ENCODE results near the gene LRG1.
"Not testable (repeated sequence)": the region's sequence is repeated elsewhere in the genome, so short reads cannot be mapped to it uniquely, and the experiment has no call there.

The LRG1 gene

DNA sequence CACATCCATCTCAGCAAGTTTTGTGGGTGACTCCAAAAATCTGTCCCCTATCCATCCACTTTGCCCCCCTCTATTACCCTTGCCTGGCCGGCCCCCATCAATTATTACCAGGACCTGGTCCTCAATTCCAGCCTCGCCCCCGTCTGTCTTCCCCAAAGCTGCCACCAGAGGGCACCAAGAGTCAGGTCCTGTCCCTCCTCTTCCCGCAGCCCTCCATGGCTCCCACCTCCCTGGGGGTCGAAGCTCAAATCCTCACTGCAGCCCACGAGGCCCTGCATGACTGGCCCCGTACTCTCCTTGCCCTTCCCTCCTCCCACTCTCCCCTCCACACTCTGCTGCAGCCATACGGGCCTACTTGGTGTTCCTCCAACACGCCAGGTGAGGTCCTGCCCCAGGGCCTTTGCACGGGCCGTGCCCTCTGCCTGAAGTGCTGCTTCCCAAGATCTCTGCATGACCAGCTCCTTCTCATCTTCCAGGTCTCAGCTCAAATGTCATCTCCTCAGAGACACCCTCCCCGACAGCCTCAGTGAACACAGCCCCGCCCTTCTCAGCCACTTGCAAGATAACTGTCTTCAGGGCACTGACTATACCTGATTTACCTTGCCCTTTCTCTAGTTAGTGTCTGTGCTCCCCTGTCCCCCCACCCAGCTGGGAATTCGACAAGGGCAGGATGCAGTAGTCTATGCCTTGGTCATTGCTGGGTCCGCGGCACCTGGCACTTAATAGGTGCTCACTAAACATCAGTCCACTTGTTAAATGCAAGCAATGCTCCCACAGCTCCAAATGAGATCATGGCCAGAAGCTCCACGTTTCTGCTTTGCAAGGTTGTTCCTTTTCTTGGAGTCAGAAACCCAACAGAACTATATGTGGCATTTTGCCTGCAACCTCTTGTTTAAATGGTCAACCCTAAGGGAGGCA, 36.4 kb upstream of the LRG1 start:
- no peak overlapping the region for H3K4me3 ChIP-seq (ENCODE audit: low read depth, low read length)

DNA sequence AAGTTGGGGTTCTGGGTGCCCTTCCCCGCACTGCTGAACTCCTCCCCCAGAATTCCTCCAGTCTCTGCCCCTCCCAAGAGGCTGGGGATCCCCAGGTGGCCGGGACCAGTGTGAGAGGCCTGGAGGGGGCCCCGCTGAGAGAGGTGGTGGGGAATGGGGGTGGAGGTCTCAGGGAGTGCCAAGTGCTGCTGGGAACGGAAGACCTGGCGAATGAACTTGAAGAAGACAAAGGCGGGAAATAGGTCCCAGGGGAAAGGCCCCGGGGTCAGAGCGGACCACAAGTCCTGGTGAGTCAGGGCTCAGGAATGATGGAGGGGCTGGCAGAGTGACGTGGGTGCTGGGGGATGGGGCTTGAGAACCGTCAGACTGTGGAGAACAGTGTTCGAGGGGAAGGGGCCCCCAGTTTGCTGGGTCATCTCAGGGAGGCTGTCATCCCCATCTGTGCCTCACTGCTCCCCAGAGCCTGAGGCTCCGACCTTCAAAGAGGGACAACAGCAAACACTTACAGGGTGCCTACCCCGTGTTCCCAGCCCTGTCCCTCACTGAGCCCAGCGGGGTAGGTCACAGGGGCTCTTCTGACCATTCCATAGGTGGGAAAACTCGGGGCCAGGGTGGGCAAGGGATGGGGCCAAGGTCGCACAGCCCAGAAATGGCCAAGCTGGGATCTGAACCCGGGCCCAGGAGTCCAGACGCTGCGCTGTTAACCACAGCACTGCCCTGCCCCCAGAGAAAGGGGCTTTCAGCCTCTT, 35.6 kb upstream of the LRG1 start:
- H3K4me3 ChIP-seq (ENCODE audit: low read depth, low read length), result no peak overlapping the region

DNA sequence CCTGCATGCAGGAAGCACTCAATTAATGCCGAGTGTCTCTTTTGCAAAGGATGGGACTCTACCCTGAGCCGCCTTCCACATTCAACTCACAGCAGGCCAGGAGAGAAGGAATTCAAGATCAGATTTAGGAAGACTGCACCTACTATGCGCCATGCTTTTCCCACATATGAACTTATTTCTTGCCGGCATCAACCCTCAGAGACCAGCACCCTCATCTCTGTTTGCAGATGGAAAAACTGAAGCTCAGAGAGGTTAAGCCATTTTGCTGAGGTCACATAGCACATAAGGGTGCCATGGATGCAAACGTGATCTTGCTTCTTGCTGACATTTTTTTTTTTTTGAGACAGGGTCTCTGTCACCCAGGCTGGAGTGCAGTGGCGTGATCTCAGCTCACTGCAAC, 33.8 kb upstream of the LRG1 start:
- no peak overlapping the region for H3K4me3 ChIP-seq (ENCODE audit: low read depth, low read length)

- no peak overlapping the region for H3K4me3 ChIP-seq (ENCODE audit: low read depth, low read length)
Measured at GRCh38 chr19:4571305-4571917, 31.6 kb upstream of the LRG1 start.

GRCh38 chr19:4570916-4571304, 31.1 kb upstream of the LRG1 start:
- H3K4me3 ChIP-seq (ENCODE audit: low read depth, low read length), result no peak overlapping the region

- no peak overlapping the region for H3K4me3 ChIP-seq (ENCODE audit: low read depth, low read length)
Measured at GRCh38 chr19:4570402-4570801, 30.6 kb upstream of the LRG1 start.

GRCh38 chr19:4568886-4569285, 29.1 kb upstream of the LRG1 start:
- H3K4me3 ChIP-seq (ENCODE audit: low read depth, low read length), result no peak overlapping the region

GRCh38 chr19:4567584-4568071, 27.8 kb upstream of the LRG1 start:
- H3K4me3 ChIP-seq (ENCODE audit: low read depth, low read length), result no peak overlapping the region

GRCh38 chr19:4566402-4567051, 26.7 kb upstream of the LRG1 start:
- no peak overlapping the region for H3K4me3 ChIP-seq (ENCODE audit: low read depth, low read length)

- H3K4me3 ChIP-seq (ENCODE audit: low read depth, low read length), result not testable (repeated sequence)
Measured at GRCh38 chr19:4563562-4563961, 23.7 kb upstream of the LRG1 start.

- not testable (repeated sequence) for H3K4me3 ChIP-seq (ENCODE audit: low read depth, low read length)
Measured at GRCh38 chr19:4562085-4562484, 22.2 kb upstream of the LRG1 start.

DNA sequence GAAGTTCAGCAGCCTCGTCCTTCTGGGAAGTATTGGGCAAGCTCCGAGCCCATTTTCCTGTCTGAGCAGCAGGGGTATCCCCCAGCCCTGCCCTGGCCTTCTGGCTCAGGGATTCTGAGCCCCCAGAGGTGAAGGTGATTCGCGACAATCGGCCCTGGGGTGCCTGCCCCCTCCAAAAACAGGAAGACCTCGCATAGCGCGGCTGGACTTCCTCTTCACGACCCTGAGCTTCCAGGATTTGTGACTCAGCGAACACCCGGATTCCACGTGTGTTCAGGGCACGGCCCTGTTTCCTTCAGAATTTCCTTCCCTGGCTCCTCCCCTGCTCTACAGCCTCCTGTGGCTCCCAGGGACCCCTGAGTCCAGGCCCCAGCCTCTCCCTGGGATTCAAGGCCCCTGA, 19.7 kb upstream of the LRG1 start, which contains the start of gene SEMA6B:
SEMA6B (minus strand) TSS at position 116 of the 400 bp plus-strand sequence. CDS start 1,227 bp downstream, outside the sequence.
- H3K4me3 ChIP-seq (ENCODE audit: low read depth, low read length), result no peak within 1 kb of the TSS

DNA sequence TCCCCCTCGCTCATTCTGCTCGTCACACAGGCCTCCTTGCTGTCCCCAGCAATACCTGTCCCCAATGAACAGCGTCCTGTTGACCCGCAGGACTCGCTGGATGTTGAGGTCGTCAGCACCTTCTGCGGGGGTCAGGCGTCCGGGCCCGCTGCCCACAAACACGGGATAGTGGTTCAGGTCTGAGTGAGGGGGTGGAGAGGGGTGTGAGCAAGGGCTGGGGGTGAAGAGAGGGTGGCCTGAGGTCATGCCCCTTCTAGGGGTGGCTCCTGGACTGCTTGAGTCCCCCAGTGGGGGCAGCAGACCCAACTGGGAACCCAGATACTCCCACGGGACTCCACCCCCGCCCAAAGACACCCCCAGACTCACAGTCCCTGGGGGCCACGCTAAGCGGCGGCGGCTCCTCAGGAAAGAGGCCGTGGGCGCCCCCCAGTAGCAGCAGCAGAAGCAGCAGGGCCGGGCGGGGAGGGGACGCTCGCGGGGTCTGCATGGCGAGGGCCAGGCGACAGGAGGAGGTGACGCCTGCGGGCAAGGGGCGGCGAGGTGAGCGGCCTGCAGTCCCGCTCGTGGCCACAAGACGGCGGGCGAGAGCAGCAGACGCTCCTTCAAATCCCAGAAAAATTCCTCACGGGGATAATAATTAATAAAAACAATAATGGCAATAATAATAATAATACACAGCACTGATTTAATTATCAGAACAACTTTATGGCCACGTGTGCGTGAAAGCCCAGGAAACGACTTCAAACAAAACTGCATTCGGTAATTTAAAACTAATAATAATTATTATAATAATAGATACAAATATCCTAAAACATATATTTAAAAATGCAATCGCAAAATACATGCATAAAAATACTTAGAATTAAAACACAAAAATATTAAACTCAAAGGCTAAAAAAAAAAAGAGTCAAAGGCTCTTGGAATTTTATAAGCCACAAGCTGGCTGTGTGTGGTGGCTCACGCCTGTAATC, 18.4 kb upstream of the LRG1 start:
- H3K4me3 ChIP-seq (ENCODE audit: low read depth, low read length), result no peak overlapping the region

DNA sequence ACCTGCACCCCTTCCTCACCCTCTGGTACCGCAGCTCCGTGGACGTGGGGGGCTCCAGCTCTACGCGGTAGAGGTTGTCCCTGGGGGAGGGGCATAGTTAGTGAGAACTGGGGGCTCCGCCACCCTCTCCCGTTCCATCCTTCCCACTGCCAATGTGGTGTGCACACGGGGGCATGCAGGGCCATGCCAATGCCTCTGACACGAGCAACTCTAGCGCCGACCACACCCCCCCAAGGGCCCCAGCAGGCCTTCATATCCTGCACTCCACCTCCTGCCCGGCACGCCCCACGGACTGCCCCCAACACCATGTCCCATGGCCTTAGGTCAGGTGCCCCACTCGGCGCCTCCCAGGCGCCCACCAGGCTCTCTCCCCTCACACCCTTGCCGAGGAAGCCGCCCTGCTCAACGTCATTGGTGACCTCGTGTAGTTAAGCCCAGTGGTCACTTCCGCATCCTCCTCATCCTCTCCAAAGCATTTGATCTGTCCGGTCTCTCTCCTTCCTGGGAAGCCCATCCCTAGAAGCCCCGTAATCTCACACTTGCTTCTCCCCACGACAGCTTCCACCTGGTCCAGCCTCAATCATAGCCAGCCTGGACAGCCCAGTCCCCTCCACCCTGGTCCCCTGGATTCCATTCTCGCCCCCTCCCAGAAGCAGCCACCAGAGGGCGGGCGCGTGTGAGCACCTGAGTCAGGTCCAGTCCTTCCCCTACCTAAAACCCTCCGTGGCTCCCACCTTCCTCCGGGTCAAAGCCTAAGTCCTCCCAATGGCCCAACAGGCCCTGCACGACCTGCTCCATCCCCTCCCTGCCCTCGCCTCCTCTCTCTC, 17.5 kb upstream of the LRG1 start:
- no peak overlapping the region for H3K4me3 ChIP-seq (ENCODE audit: low read depth, low read length)

- no peak overlapping the region for H3K4me3 ChIP-seq (ENCODE audit: low read depth, low read length)
Measured at GRCh38 chr19:4556597-4557127, 16.8 kb upstream of the LRG1 start.

DNA sequence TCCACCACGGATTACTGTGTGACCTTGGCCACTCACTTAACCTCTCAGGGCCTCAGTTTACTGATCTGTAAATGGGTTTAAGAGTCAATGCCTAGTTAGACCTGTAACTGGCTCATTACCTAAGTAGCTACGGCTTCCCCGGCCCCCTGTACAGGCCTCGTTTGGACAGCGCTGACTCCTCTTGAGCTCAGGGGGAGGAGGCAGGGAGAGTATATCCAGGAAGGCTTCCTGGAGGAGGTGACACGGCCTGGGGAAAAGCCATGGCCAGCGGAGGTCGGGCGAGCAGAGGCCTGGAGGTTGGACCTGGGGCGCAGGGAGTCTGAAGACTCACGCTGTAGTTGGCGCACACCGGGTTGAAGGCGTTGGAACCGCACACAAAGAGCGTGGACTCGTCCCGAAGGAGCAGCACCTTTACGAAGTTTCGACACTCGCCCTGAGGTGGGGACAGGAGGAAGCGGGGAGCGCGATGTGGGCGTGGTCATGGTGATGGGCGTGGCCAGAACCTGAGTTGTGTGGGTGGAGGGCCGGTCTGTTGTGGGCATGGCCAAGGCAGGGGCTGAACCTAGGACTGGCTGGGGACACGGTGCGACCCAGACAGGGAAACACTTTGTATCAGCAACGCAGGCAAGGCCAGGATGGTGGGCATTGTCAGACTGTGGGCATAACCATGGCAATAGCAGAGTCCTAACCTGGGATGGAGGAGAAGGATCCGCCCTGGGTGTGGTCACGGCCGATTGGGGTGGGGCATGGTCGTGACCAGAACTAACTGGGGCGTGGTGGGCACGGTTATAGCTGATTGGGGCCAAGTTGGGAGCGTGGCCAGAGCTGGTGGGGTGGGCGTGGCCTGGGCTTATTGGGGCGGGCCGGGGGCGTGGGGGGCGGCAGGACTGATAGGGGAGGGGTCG, 16.1 kb upstream of the LRG1 start:
- no peak overlapping the region for H3K4me3 ChIP-seq (ENCODE audit: low read depth, low read length)

DNA sequence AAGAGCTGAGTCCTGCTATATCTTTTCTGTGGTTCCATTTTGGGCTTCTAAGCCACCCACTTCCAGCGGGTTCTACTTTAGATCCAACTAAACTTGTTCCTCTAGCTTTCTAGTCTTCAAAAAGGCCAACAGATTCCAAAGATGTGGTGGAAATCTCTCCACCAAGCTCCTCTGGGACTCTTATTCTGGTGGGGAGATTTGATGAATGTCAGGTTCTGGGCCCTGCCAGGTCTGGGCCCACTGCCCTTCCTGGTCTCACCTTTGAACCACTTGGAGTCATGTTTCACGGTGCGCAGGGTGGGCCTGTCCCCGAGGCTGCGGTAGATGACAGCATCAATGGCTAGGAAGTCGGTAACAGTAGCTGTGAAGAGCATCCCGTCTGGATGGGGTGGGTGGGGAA, 14.9 kb upstream of the LRG1 start:
- H3K4me3 ChIP-seq (ENCODE audit: low read depth, low read length), result no peak overlapping the region

DNA sequence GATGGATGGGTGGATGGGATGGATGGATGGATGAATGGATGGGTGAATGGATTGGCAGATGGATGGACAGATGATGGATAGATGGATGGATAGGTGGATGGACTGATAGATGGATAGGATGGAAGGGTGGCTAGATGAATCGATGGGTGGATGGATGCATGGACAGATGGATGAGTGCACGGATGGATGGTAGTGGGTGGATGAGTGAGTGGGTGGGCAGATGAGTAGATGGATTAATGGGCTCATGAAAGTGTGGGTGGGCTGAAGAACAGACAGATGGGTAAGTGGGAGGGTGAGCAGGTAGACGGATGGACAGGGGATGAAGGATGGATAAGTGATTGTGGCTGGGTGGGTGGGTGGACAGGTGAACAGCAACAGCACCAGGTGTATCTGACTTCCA, 13.9 kb upstream of the LRG1 start:
- H3K4me3 ChIP-seq (ENCODE audit: low read depth, low read length), result no peak overlapping the region
